Peyer's patch (tissue), 4 donors: ENCODE results near the gene SCD. TPM values are rescaled to one million over a fixed set of nuclear protein-coding genes. Genes with fewer than 3 reads are reported as not detected.
A peak's percentile ranks its signal among the peaks of the same experiment; 100 is the strongest.

Experiments used
- DNase-seq, 3 donors: peaks; one replicate each; pipeline ENCODE4 v3.0.0-alpha.2; 2017 to 2019
- H3K27ac ChIP-seq, 4 donors: fragments of 200-600 bp; sonication (generic); one replicate each; pipeline ENCODE4 v1.5.1; 2016 to 2019
- H3K27me3 ChIP-seq, 2 donors: fragments of 200-600 bp; sonication (generic); one replicate each; pipeline ENCODE4 v1.5.1; 2019
- H3K36me3 ChIP-seq, 3 donors: fragments of 200-600 bp; sonication (generic); one replicate each; pipeline ENCODE4 v1.5.1; 2016 to 2019
- H3K4me1 ChIP-seq, 4 donors: fragments of 200-600 bp; sonication (generic); one replicate each; pipeline ENCODE4 v1.5.1; 2016 to 2019
- H3K4me3 ChIP-seq, 4 donors: fragments of 200-600 bp; sonication (generic); 1 replicate in 3 of 4; 2 replicates in 1 of 4; pipeline ENCODE4 v1.5.1; 2016 to 2019; ENCODE audit warnings: mild to moderate bottlenecking in 1 of 4
- H3K9me3 ChIP-seq, 4 donors: fragments of 200-600 bp; sonication (generic); one replicate each; pipeline ENCODE4 v1.5.1; 2016 to 2019; ENCODE audit warnings: mild to moderate bottlenecking in 1 of 4
- CTCF ChIP-seq, 6 experiments: fragments of 450-650 bp in 4 of 6; fragments of 200-600 bp in 2 of 6; sonication (generic) in 1 of 6; IDR thresholded peaks; one replicate each; pipeline ENCODE4 v1.5.1; 2017 to 2019; ENCODE audit warnings: antibody characterized with exemption in 6 of 6, mild to moderate bottlenecking in 3 of 6, moderate library complexity in 1 of 6
- POLR2A ChIP-seq, 2 donors: fragments of 450-650 bp; IDR thresholded peaks; one replicate each; pipeline ENCODE4 v1.5.1; 2017; ENCODE audit warnings: antibody characterized with exemption in 2 of 2, mild to moderate bottlenecking in 2 of 2, moderate library complexity in 2 of 2
- total RNA-seq, 4 donors: library from RNA; depleted of rRNA; stranded (reverse); fragments of >200 nt; gene quantifications; one replicate each; pipeline ENCODE4 v1.1.0, GENCODE V29; 2016

SCD gene
- total RNA-seq, 4 donors from 2014 or later: 7.8 to 69.9 (median 34.2) TPM

GRCh38 chr10:100368721-100369120, 21.7 kb downstream of the SCD start:
- H3K27ac ChIP-seq: no peak overlapping the region
- no peak for DNase-seq

DNA sequence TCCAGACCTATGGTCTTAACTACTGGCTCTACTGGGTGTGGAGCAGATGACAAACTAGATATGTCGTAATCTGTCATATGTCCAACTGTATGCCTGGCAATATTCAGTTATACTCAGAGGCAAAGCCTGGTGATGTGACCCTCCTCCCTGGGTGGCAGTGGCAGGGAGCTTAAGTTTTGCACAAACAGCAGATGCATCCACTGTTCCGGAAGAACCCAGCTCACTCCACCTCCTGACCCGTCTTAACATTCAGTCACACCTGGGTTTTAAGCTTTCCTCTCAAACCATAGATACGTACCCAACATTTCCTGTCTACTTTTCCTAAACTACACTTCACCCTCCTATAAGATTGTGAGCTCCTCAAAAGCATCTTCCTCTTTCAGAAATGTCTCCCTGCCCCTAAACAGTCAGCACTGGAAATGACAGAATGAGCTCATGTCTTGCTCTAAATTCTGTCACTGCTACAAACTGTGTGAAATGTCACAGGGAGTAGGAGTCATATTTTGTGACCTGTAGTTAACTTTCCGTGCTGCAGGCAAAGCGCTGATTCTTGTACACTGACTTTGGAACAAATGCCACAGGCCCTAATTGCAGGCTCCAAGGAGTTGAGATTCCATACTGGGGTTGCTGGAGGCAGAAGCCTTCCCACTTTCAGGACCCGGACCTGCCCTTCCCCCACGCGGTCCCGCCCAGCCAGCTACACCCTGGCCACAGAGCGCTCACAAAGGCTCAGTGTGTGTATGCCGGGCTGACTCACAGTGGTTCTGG, 23.9 kb downstream of the SCD start:
- peaks cover 0 to 48% (median 17%) of the 10 kb centered on the region in 4 donors for H3K4me1 ChIP-seq
- no peaks in the 10 kb centered on the region for H3K36me3 ChIP-seq
- H3K4me3 ChIP-seq: peak overlapping the region in 2 of 4 donors; percentile 12

More at GRCh38 chr10:100368721-100369120, 21.7 kb downstream of the SCD start:
- peaks cover 0 to 45% (median 15%) of the 10 kb centered on the region in 4 donors for H3K4me1 ChIP-seq
- H3K27me3 ChIP-seq: no peaks in the 10 kb centered on the region
- no peaks in the 10 kb centered on the region for H3K9me3 ChIP-seq
- no peaks in the 10 kb centered on the region for H3K36me3 ChIP-seq
- TF ChIP-seq CTCF (IDR thresholded peaks at IDR 0.05) (no peak), POLR2A (IDR thresholded peaks at IDR 0.05) (no peak)
- H3K4me3 ChIP-seq: no peak overlapping the region

DNA sequence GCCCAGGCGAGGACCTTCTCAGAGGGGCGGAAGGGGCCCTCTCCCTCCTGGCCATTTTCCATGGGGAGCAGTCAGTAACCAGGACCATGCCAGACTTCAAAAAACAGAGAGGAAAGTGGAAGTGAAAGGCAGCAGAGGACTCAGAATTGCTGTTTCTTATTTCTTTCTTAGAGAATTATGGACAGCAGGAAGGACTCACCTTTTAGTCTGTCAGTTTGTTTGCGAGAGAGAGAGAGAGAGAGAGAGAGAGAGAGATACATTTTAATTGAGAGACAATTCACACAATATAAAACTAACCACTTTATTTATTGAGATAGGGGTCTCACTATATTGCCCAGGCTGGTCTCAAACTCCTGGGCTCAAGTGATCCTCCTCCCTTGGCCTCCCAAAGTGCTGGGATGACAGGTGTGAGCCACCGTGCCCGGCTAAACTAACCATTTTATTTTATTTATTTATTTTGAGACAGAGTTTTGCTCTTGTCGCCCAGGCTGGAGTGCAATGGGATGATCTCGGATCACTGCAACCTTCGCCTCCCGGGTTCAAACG, 24.5 kb downstream of the SCD start:
- H3K4me3 ChIP-seq: peak overlapping the region in 2 of 4 donors; percentile 12
- peak in 1 of 2 donors; percentile 53 for TF ChIP-seq POLR2A (IDR thresholded peaks at IDR 0.05)
- no peak for TF ChIP-seq CTCF (IDR thresholded peaks at IDR 0.05)
- no peaks in the 10 kb centered on the region for H3K27me3 ChIP-seq
- peaks cover 0 to 48% (median 17%) of the 10 kb centered on the region in 4 donors for H3K4me1 ChIP-seq
- DNase-seq: no peak
- H3K27ac ChIP-seq: peak overlapping the region; percentile 71 to 95 (median 80)
- H3K9me3 ChIP-seq: no peaks in the 10 kb centered on the region
- no peaks in the 10 kb centered on the region for H3K36me3 ChIP-seq

More for the DNA sequence above, 23.9 kb downstream of the SCD start:
- DNase-seq: peak; percentile 46 to 94 (median 90)
- peak in 1 of 2 donors; percentile 72 for TF ChIP-seq POLR2A (IDR thresholded peaks at IDR 0.05)
- peak in 1 of 6 experiments; percentile 1 for TF ChIP-seq CTCF (IDR thresholded peaks at IDR 0.05)
- no peaks in the 10 kb centered on the region for H3K27me3 ChIP-seq
- H3K27ac ChIP-seq: peak overlapping the region; percentile 71 to 95 (median 80)
- no peaks in the 10 kb centered on the region for H3K9me3 ChIP-seq

DNA sequence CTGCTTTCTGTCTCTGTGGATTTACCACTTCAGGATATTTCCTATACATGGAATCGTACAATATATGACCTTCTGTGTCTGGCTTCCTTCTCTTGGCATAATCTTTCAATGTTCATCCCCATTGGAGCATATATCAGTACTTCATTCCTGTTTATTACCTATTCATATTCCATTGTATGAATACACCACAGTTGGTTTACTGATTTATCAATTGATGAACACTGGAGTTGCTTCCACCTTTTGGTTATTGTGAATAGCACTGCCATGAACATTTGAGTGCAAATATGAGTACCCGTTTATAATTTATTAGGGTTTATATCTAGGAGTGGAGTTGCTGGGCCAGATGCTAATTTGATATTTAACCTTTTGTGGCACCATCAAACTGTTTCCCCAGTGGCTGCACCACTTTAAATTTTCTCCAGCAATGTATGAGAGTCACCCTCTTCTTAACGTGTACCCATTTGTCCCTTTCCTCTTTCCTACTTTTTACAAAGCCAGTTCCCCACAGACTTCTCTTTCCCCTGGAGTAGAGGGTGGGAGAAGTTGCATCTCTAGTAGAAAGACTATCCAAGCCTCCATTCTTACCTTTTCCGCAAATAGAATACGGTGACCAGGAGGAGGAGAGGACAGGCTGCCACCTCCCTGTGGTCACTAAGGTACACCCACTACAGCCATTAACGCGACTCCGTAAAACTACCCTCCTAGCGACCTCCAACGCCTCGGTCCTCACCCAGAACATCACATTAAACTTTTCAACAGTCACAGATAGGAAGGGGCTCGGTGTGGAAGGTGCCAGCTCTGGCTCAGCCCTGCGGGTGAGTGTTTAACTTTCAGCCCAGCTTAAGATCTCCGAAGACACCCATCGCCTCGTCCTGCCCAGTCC, 25.6 kb downstream of the SCD start:
- no peaks in the 10 kb centered on the region for H3K9me3 ChIP-seq
- H3K4me1 ChIP-seq: peaks cover 0 to 48% (median 17%) of the 10 kb centered on the region in 4 donors
- DNase-seq: no peak
- H3K36me3 ChIP-seq: no peaks in the 10 kb centered on the region
- peak overlapping the region; percentile 39 to 63 (median 56) for H3K4me3 ChIP-seq
- no peaks in the 10 kb centered on the region for H3K27me3 ChIP-seq
- TF ChIP-seq POLR2A (IDR thresholded peaks at IDR 0.05) (no peak), CTCF (IDR thresholded peaks at IDR 0.05) (no peak)
- H3K27ac ChIP-seq: peak overlapping the region; percentile 78 to 95 (median 89)
